H1 (cell line): ENCODE results near the gene TRIOBP. TPM values are rescaled to one million over a fixed set of nuclear protein-coding genes. Genes with fewer than 3 reads are reported as not detected.

ENCODE experiments used
- CTCF ChIA-PET: fragments of 300-600 bp; sonication (Branson Sonifier 250); formaldehyde crosslinking; loops from one replicate; lab custom pipeline; 2021; ENCODE audit not compliant: partially characterized antibody; lab: Charles Lee
- POLR2A ChIA-PET: fragments of 300-600 bp; sonication (Branson Sonifier 250); formaldehyde crosslinking; loops from one replicate; lab custom pipeline; 2021; ENCODE audit warnings: inconsistent platforms; ENCODE audit not compliant: partially characterized antibody; lab: Charles Lee
- DNase-seq, 2 experiments: peaks; one replicate each; pipeline versions ENCODE4 v3.0.0 to v3.0.0-alpha.2; 2010 to 2022; ENCODE audit warnings: low spot score in 2 of 2, low read depth in 1 of 2, mixed read lengths in 1 of 2
- FAIRE-seq: peaks from 2 replicates; lab custom pipeline; 2011; peaks lifted over from hg19 to GRCh38; lab: Jason Lieb, UNC
- H2AFZ ChIP-seq: 2 replicates; pipeline ENCODE4 v1.8.1; 2012; ENCODE audit warnings: low read length, inconsistent platforms
- H2AK5ac ChIP-seq: 2 replicates; pipeline ENCODE4 v1.6.1; 2013; ENCODE audit warnings: low read depth, low read length
- H2BK120ac ChIP-seq: replicated peaks from 2 replicates; pipeline ENCODE3; 2013; ENCODE audit warnings: low read depth, low read length, inconsistent platforms
- H2BK12ac ChIP-seq: 2 replicates; pipeline ENCODE4 v1.6.1; 2013; ENCODE audit warnings: low read depth, low read length
- H2BK15ac ChIP-seq: 2 replicates; pipeline ENCODE4 v1.6.1; 2013; ENCODE audit warnings: low read length
- H2BK20ac ChIP-seq: 2 replicates; pipeline ENCODE4 v1.6.1; 2013; ENCODE audit warnings: low read length
- H2BK5ac ChIP-seq: 2 replicates; pipeline ENCODE4 v1.6.1; 2013; ENCODE audit warnings: low read depth, low read length
- H3K14ac ChIP-seq: 2 replicates; pipeline ENCODE4 v1.6.1; 2013; ENCODE audit warnings: inconsistent platforms; ENCODE audit not compliant: insufficient read length
- H3K18ac ChIP-seq: 2 replicates; pipeline ENCODE4 v1.6.1; 2013; ENCODE audit warnings: low read length; ENCODE audit errors: extremely low read depth
- H3K23ac ChIP-seq: 2 replicates; pipeline ENCODE4 v1.6.1; 2013; ENCODE audit warnings: inconsistent platforms; ENCODE audit not compliant: insufficient read length
- H3K23me2 ChIP-seq: 2 replicates; pipeline ENCODE4 v1.6.1; 2013; ENCODE audit warnings: low read depth, low read length
- H3K27ac ChIP-seq: 2 replicates; pipeline ENCODE4 v1.6.1; 2011; ENCODE audit warnings: low read depth, low read length, inconsistent platforms
- H3K27me3 ChIP-seq, 4 experiments: replicated peaks in 1 of 4; 1 replicate in 1 of 4; 2 replicates in 3 of 4; pipeline versions ENCODE4 v1.6.1 to v1.8.1; 2011 to 2013; ENCODE audit warnings: low read length in 3 of 4, mild to moderate bottlenecking in 3 of 4, inconsistent platforms in 2 of 4, mixed read lengths in 2 of 4, moderate library complexity in 1 of 4; ENCODE audit not compliant: control insufficient read depth in 3 of 4, insufficient read depth in 3 of 4; ENCODE audit errors: extremely low read depth in 1 of 4
- H3K36me3 ChIP-seq, 4 experiments: 2 replicates each; pipeline versions ENCODE4 v1.6.1 to v1.8.1; 2011 to 2013; ENCODE audit warnings: mild to moderate bottlenecking in 4 of 4, low read length in 3 of 4, moderate library complexity in 2 of 4, control low read depth in 1 of 4, inconsistent platforms in 1 of 4; ENCODE audit not compliant: insufficient read depth in 4 of 4, control insufficient read depth in 2 of 4
- H3K4ac ChIP-seq: replicated peaks from 2 replicates; pipeline ENCODE3; 2013; ENCODE audit warnings: low read length, low read depth, mixed read lengths, inconsistent platforms; ENCODE audit not compliant: insufficient read length
- H3K4me1 ChIP-seq, 4 experiments: replicated peaks in 1 of 4; 1 replicate in 1 of 4; 2 replicates in 3 of 4; pipeline versions ENCODE4 v1.6.1 to v1.8.1; 2011 to 2013; ENCODE audit warnings: low read length in 3 of 4, inconsistent platforms in 2 of 4, mixed read lengths in 1 of 4; ENCODE audit not compliant: insufficient read depth in 4 of 4, control insufficient read depth in 3 of 4
- H3K4me2 ChIP-seq, 2 experiments: 2 replicates each; pipeline versions ENCODE4 v1.6.1 to v1.8.1; 2011 to 2013; ENCODE audit warnings: low read depth in 2 of 2, low read length in 2 of 2, control low read depth in 1 of 2, inconsistent platforms in 1 of 2, mild to moderate bottlenecking in 1 of 2; ENCODE audit not compliant: insufficient read depth in 1 of 2
- H3K4me3 ChIP-seq, 4 experiments: fragments of 200-600, 300-600 bp in 1 of 4; sonication (generic), shearing (Covaris generic), sonication (Bioruptor Twin) in 1 of 4; 2 replicates each; pipeline versions ENCODE4 v1.5.1 to v1.8.1; 2011 to 2016; ENCODE audit warnings: low read length in 4 of 4, low read depth in 3 of 4, control low read depth in 2 of 4, inconsistent platforms in 2 of 4, mild to moderate bottlenecking in 2 of 4, mixed read lengths in 1 of 4, moderate library complexity in 1 of 4; ENCODE audit not compliant: insufficient read depth in 2 of 4; ENCODE audit errors: extremely low read depth in 1 of 4
- H3K56ac ChIP-seq: replicated peaks from 2 replicates; pipeline ENCODE3; 2013; ENCODE audit warnings: low read depth, mild to moderate bottlenecking, mixed read lengths, low read length, inconsistent platforms; ENCODE audit not compliant: insufficient read length
- H3K79me1 ChIP-seq: 2 replicates; pipeline ENCODE4 v1.6.1; 2013; ENCODE audit warnings: low read depth, low read length, control low read depth
- H3K79me2 ChIP-seq, 2 experiments: 2 replicates each; pipeline versions ENCODE4 v1.6.1 to v1.8.1; 2012 to 2013; ENCODE audit warnings: low read length in 2 of 2, mild to moderate bottlenecking in 2 of 2, inconsistent platforms in 1 of 2; ENCODE audit not compliant: insufficient read depth in 2 of 2, control insufficient read depth in 1 of 2
- H3K9ac ChIP-seq, 4 experiments: replicated peaks in 1 of 4; 1 replicate in 1 of 4; 2 replicates in 3 of 4; pipeline versions ENCODE4 v1.6.1 to v1.8.1; 2011 to 2013; ENCODE audit warnings: low read depth in 3 of 4, low read length in 3 of 4, control low read depth in 2 of 4, mild to moderate bottlenecking in 2 of 4, moderate library complexity in 2 of 4, inconsistent platforms in 1 of 4; ENCODE audit errors: extremely low read depth in 1 of 4
- H3K9me3 ChIP-seq, 2 experiments: 2 replicates each; pipeline versions ENCODE4 v1.6.1 to v1.8.1; 2012 to 2013; ENCODE audit warnings: mild to moderate bottlenecking in 2 of 2, moderate library complexity in 2 of 2, control low read depth in 1 of 2, inconsistent platforms in 1 of 2, low read depth in 1 of 2, low read length in 1 of 2, mixed read lengths in 1 of 2; ENCODE audit not compliant: insufficient read depth in 2 of 2
- H4K20me1 ChIP-seq, 2 experiments: replicated peaks in 1 of 2; 2 replicates each; pipeline versions ENCODE3 to v1.8.1; 2011 to 2013; ENCODE audit warnings: inconsistent platforms in 2 of 2, low read length in 2 of 2, mild to moderate bottlenecking in 1 of 2; ENCODE audit not compliant: insufficient read depth in 2 of 2, control insufficient read depth in 1 of 2
- H4K5ac ChIP-seq: 2 replicates; pipeline ENCODE4 v1.6.1; 2013; ENCODE audit warnings: low read length, low read depth, mixed read lengths, inconsistent platforms; ENCODE audit not compliant: insufficient read length
- H4K8ac ChIP-seq: 2 replicates; pipeline ENCODE4 v1.8.0; 2013; ENCODE audit warnings: mild to moderate bottlenecking, moderate library complexity, low read length, inconsistent platforms; ENCODE audit not compliant: insufficient read depth; ENCODE audit errors: extremely low read depth
- H4K91ac ChIP-seq: replicated peaks from 2 replicates; pipeline ENCODE3; 2013; ENCODE audit warnings: low read length, mixed read lengths, inconsistent platforms; ENCODE audit not compliant: insufficient read length
- CREB1 ChIP-seq: IDR thresholded peaks from 2 replicates; pipeline ENCODE4 v1.6.1; 2012; ENCODE audit warnings: inconsistent platforms
- HDAC2 ChIP-seq, 2 experiments: fragments of 300-600 bp in 1 of 2; sonication (generic) in 1 of 2; IDR thresholded peaks; 2 replicates each; pipeline ENCODE4 v1.6.1; 2011 to 2012; ENCODE audit warnings: low read depth in 2 of 2, low read length in 2 of 2, mild to moderate bottlenecking in 2 of 2, moderate library complexity in 2 of 2, borderline replicate concordance in 1 of 2, inconsistent platforms in 1 of 2
- JUND ChIP-seq: IDR thresholded peaks from 2 replicates; pipeline ENCODE4 v1.6.1; 2011; ENCODE audit warnings: mild to moderate bottlenecking, improper control_type of control experiment, low read length
- KDM1A ChIP-seq: fragments of 200-600, 300-600 bp; sonication (generic); IDR thresholded peaks from 2 replicates; pipeline ENCODE4 v1.7.1; 2016; ENCODE audit warnings: mild to moderate bottlenecking, low read length, borderline replicate concordance
- POLR2A ChIP-seq, 2 experiments: IDR thresholded peaks; 1 replicate in 1 of 2; 2 replicates in 1 of 2; pipeline ENCODE4 v1.6.1; 2011; ENCODE audit warnings: low read depth in 2 of 2, low read length in 2 of 2, mild to moderate bottlenecking in 2 of 2; ENCODE audit errors: control extremely low read depth in 1 of 2
- RFX5 ChIP-seq: IDR thresholded peaks from 2 replicates; pipeline ENCODE4 v1.6.1; 2011; ENCODE audit warnings: low read depth, low read length, improper control_type of control experiment, borderline replicate concordance
- SIN3A ChIP-seq, 2 experiments: IDR thresholded peaks in 1 of 2; conservative IDR thresholded peaks in 1 of 2; 2 replicates each; pipeline ENCODE4 v1.6.1; 2011 to 2012; ENCODE audit warnings: low read length in 2 of 2, improper control_type of control experiment in 1 of 2, low read depth in 1 of 2, mild to moderate bottlenecking in 1 of 2
- WGBS, 2 experiments: shearing (Covaris generic) in 1 of 2; methylation state at CpG; one replicate each; pipeline versions ENCODE4 v1.1.6 to v1.1.7; 2013 to 2015; ENCODE audit warnings: low lambda C conversion rate in 2 of 2, mixed read lengths in 2 of 2, inconsistent platforms in 1 of 2, low coverage in 1 of 2, missing lambda C conversion rate in 1 of 2; ENCODE audit not compliant: insufficient replicate concordance in 2 of 2, insufficient coverage in 1 of 2, insufficient read length in 1 of 2; ENCODE audit errors: extremely low coverage in 1 of 2, missing lambda C conversion rate in 1 of 2; 5-methylcytosine and 5-hydroxymethylcytosine counted together
- polyA plus RNA-seq, 7 experiments: library from polyadenylated mRNA; depleted of rRNA in 3 of 7; stranded (reverse) in 5 of 7; unstranded in 2 of 7; fragments of >200 nt in 5 of 7; fragments of 200-250 nt in 2 of 7; gene quantifications; 1 replicate in 5 of 7; 2 replicates in 1 of 7; 4 replicates in 1 of 7; pipeline versions ENCODE4 v1.2.1 to v1.2.3, GENCODE V29; 2011 to 2013; ENCODE audit warnings: missing spikeins in 2 of 7, mixed read lengths in 2 of 7
- total RNA-seq: library from RNA; stranded (reverse); fragmentation: NEBNext Ultra II Directional; extraction: Animal tissue kit (Norgen Biotek cat#: 25700); gene quantifications from 2 replicates; pipeline ENCODE4 v1.2.1, GENCODE V29; 2021
- TF ChIP-seq, protein P1 (sequence below): IDR thresholded peaks from 2 replicates; pipeline ENCODE4 v1.6.1; 2012; ENCODE audit warnings: inconsistent platforms
- TF ChIP-seq, protein P2 (sequence below): IDR thresholded peaks from 2 replicates; pipeline ENCODE4 v1.6.1; 2012; ENCODE audit warnings: inconsistent platforms

The TRIOBP gene
- total and polyA plus RNA-seq, 2 of the 8 experiments (the other 6 are each of a cell fraction or from before 2014, with no cell fraction given): 18.2 to 27.3 TPM

DNA sequence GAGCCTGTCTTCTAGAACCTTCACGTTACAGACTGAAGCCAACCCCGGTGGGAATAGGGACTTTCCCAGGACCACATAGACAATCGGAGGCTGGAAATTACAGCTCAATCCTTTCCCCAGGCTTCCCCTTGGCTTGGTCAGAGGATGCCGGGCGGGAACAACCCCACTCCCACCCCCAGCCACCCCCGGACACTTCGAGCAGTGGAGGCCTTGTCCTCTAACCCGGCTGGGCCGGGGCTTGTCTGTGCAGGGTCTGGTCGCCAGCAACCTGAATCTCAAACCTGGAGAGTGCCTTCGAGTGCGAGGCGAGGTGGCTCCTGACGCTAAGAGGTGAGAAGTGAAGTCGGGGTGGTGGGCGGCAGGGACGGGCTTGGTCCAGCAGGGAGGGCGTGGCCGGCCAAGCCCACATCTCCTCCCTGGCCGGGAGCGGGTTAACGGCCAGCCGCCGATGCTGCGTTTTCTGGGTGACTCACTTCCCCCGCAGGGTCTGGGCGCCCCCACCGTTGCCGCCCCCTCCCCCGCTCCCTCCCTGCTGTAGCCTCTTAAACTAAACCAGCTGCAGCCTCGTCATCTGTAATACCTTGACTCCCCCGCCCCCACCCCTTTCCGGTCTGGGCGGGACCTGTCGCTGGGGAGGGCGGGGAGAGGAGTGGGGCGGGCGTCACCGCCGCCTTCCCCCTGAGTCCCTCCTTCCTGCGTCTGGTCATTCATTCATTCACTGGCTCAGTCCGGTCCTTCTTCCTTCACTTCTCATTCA lies 19.9 kb upstream of the TRIOBP start:
- 14% methylated on average over 20 of the region's 42 CpGs; no CpG with 5 or more reads in 1 of the 2 experiments for WGBS, 2 experiments
- no peak for FAIRE-seq
- TF ChIP-seq HDAC2 (IDR thresholded peaks at IDR 0.05; ENCODE audit: borderline replicate concordance in 1 of 2, low read depth in 2 of 2, low read length in 2 of 2) (0 out of 4 replicates have a peak, but pooled peaks of 1 of the 2 experiments have one; percentile 51), RFX5 (no peak), KDM1A (peak; percentile 34; the same call in 1 of the 2 replicates), CREB1 (peak; percentile 68; the same call in 1 of the 2 replicates), JUND (peak; percentile 78), SIN3A (conservative IDR thresholded peaks at IDR 0.05 in 1 of 2, IDR thresholded peaks at IDR 0.05 in 1 of 2; ENCODE audit: low read depth in 1 of 2, low read length in 2 of 2) (peak in 1 of 2 experiments; percentile 45; a peak in 1 of 4 replicates), POLR2A (IDR thresholded peaks at IDR 0.05; ENCODE audit: control extremely low read depth in 1 of 2, low read depth in 2 of 2, low read length in 2 of 2) (peak in 1 of 2 experiments; percentile 26; a peak in 1 of 3 replicates)
- TF ChIP-seq, protein P1, sequence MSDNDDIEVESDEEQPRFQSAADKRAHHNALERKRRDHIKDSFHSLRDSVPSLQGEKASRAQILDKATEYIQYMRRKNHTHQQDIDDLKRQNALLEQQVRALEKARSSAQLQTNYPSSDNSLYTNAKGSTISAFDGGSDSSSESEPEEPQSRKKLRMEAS: peak; percentile 99
- TF ChIP-seq, protein P2, sequence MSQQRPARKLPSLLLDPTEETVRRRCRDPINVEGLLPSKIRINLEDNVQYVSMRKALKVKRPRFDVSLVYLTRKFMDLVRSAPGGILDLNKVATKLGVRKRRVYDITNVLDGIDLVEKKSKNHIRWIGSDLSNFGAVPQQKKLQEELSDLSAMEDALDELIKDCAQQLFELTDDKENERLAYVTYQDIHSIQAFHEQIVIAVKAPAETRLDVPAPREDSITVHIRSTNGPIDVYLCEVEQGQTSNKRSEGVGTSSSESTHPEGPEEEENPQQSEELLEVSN: peak; percentile 99

More for the DNA sequence above, 19.9 kb upstream of the TRIOBP start:
- H3K27ac ChIP-seq: no peak overlapping the region
- H4K20me1 ChIP-seq: peaks cover 0 to 2% of the 10 kb centered on the region in 2 experiments
- peak overlapping the region; percentile 81; the same call in 1 of the 2 replicates for H2BK5ac ChIP-seq
- H3K4me1 ChIP-seq: peaks cover 0 to 19% (median 13%) of the 10 kb centered on the region in 4 experiments; a peak in 6 of 7 replicates
- no peak overlapping the region for H3K56ac ChIP-seq
- H2BK12ac ChIP-seq: peak overlapping the region; percentile 55; the same call in 1 of the 2 replicates
- no peak overlapping the region for H3K9ac ChIP-seq
- peak overlapping the region; percentile 63 to 78 for H3K4me2 ChIP-seq
- 0 out of 2 replicates have a peak overlapping the region, but pooled peaks have one; percentile 72 for H2BK20ac ChIP-seq
- H2AFZ ChIP-seq: 0 out of 2 replicates have a peak overlapping the region, but pooled peaks have one; percentile 63
- DNase-seq: peak; percentile 78 to 87
- ChIA-PET CTCF (interaction anchor here (1.2 to 16.3 kb wide), 3 partner anchors 14 to 36 kb away, joined by 3 to 261 read pairs (median 3); partner anchors contain the start of genes PDXP and SH3BP1), POLR2A (interaction anchor here (0.6 to 2.2 kb wide), 9 partner anchors 10 to 150 kb away, joined by 3 to 12 read pairs (median 4); partner anchors contain the start of genes GGA1, NOL12 and PDXP)
- peaks cover 2% of the 10 kb centered on the region; the same call in 1 of the 2 replicates for H3K23me2 ChIP-seq
- H3K9me3 ChIP-seq: no peaks in the 10 kb centered on the region
- H3K79me1 ChIP-seq: no peaks in the 10 kb centered on the region
- no peaks in the 10 kb centered on the region for H3K36me3 ChIP-seq
- H3K79me2 ChIP-seq: no peaks in the 10 kb centered on the region
- H4K8ac ChIP-seq: no peak overlapping the region
- H4K91ac ChIP-seq: no peak overlapping the region
- no peak overlapping the region for H3K14ac ChIP-seq
- H2AK5ac ChIP-seq: no peak overlapping the region
- H2BK120ac ChIP-seq: no peak overlapping the region
- no peak overlapping the region for H4K5ac ChIP-seq
- peak overlapping the region; percentile 56; the same call in 1 of the 2 replicates for H3K18ac ChIP-seq
- H3K4me3 ChIP-seq: peak overlapping the region; percentile 28 to 63 (median 36)
- H3K4ac ChIP-seq: no peak overlapping the region
- H3K27me3 ChIP-seq: peaks cover 0 to 2% (median 0%) of the 10 kb centered on the region in 4 experiments; a peak in 1 of 7 replicates
- no peak overlapping the region for H3K23ac ChIP-seq
- peak overlapping the region; percentile 61; the same call in 1 of the 2 replicates for H2BK15ac ChIP-seq
